ENCODE measurements around the gene ERLEC1. TPM values are rescaled to one million over a fixed set of nuclear protein-coding genes. Genes with fewer than 3 reads are reported as not detected.

The ERLEC1 gene
- total RNA-seq, result 59.3 and 112 TPM in 2 replicates

GRCh38 chr2:53786705-53787613, at the start of gene ERLEC1, which contains the start of gene ASB3:
Gene ERLEC1, plus strand, starts transcription at chr2:53787044. Its CDS starts 167 bp downstream, at chr2:53787211.
Gene ASB3, minus strand, starts transcription at chr2:53786953. Its CDS starts 21,381 bp downstream, at chr2:53765572.

GRCh38 chr2:53767405-53768241, 19.2 kb upstream of the ERLEC1 start, which contains the start of gene CHAC2:
Gene CHAC2, plus strand, starts transcription at chr2:53767804. Its CDS starts 83 bp downstream, at chr2:53767887.

GRCh38 chr2:53859206-53860181, 72.7 kb downstream of the ERLEC1 start, which contains the start of gene GPR75:
Gene GPR75, minus strand, starts transcription at chr2:53859967. Its CDS starts 5,211 bp downstream, at chr2:53854756.

Other genes starting within 250 kb of the ERLEC1 start
- gene CHAC2, start 19.2 kb upstream of the ERLEC1 start, total RNA-seq, result 12.3 and 22.9 TPM in 2 replicates
- gene ASB3, start 91 bp upstream of the ERLEC1 start, total RNA-seq, result 26.6 and 31.8 TPM in 2 replicates
- gene GPR75, start 72.9 kb downstream of the ERLEC1 start, total RNA-seq, result 0.65 and 1.2 TPM in 2 replicates
- 31.5 and 42.6 TPM in 2 replicates for gene PSME4, start 183.9 kb downstream of the ERLEC1 start, total RNA-seq